GM19023 (cell line): ENCODE measurements around the gene HOXA5.

Experiments used
- ATAC-seq: cut with Tn5 transposase; IDR thresholded peaks from one replicate; pipeline ENCODE4 v1.9.1; 2021; ENCODE audit warnings: mild to moderate bottlenecking, moderate library complexity; ENCODE audit not compliant: unreplicated experiment

The HOXA5 gene

GRCh38 chr7:27097686-27098577 lies 45.5 kb downstream of the HOXA5 start:
- ATAC-seq: no peak

GRCh38 chr7:27096768-27097514 lies 46.5 kb downstream of the HOXA5 start:
- ATAC-seq: no peak

DNA sequence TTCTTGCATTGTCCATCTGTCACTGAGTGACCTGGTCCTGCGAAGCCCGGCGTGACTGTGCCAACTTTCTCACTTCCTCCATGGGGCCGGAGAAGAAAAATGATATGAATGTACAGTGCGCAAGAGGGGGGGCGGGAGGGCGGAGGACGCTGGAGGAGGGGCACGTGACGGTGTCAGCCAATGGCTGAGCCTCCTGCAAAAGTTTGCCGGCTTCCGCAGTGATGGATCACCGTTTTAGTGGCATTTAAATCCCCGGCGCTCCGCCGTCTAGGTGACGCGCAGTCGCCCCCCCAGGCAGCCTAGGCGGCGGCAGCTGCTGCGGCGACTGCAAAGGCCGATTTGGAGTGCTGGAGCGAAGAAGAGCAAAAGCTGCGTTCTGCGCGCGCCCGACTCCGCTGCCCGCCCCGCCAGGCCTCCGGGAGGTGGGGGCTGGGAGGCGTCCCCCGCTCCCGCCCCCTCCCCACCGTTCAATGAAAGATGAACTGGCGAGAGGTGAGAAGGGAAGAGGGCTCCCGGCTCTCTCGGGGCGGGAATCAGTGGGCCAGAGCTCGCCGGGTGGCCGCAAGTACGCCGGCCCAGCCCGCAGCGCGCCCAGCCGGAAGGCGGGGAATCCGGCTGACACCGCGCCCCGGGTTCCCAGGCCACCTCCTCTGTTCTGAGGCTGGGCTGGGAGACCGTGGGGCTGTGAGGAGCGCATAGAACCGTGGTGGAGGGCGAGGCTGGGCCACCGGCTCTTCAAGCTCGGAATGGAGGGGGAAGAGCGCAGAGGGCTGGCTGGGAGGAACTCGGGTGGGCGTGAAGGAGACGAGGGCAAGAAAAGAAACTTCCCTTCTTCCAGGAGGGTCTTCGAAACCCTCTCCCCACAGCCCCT lies 47.3 kb downstream of the HOXA5 start, which contains the start of gene HOXA1:
TSS of gene HOXA1 (minus strand) at position 104 of the 871 bp plus-strand sequence. CDS start at position 16, 88 bp downstream.
- peak; percentile 85 for ATAC-seq

GRCh38 chr7:27095050-27095896 lies 48.2 kb downstream of the HOXA5 start:
- peak; percentile 2 for ATAC-seq

- ATAC-seq: no peak
These were observed 49.0 kb downstream of the HOXA5 start for GRCh38 chr7:27094304-27095049.

- ATAC-seq: no peak
These were observed 50.1 kb downstream of the HOXA5 start for GRCh38 chr7:27093184-27093895.

DNA sequence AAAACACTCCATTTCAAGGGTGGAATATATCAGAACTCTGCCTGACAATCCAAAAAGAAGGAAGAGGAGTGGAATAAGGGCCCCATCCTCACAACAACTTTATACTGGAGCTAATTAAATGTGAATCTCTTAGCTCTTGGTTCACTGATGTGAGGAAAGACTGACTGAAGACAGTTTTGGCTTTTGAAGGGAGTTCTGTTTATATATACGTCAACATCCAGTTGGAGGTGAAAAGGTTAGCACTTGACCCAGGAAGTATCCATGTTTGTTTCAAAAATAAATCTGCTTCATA lies 50.7 kb downstream of the HOXA5 start:
- ATAC-seq: no peak

GRCh38 chr7:27091941-27092818 lies 51.3 kb downstream of the HOXA5 start:
- ATAC-seq: no peak

- no peak for ATAC-seq
These were observed 52.4 kb downstream of the HOXA5 start for GRCh38 chr7:27091105-27091504.
